IPS-11a (cell line): ENCODE results near the gene GRPR.

Experiments used
- H3K4me3 ChIP-seq: one replicate; pipeline ENCODE4 v1.5.1; 2013; ENCODE audit warnings: low read depth, low read length, control low read depth

GRPR gene

DNA sequence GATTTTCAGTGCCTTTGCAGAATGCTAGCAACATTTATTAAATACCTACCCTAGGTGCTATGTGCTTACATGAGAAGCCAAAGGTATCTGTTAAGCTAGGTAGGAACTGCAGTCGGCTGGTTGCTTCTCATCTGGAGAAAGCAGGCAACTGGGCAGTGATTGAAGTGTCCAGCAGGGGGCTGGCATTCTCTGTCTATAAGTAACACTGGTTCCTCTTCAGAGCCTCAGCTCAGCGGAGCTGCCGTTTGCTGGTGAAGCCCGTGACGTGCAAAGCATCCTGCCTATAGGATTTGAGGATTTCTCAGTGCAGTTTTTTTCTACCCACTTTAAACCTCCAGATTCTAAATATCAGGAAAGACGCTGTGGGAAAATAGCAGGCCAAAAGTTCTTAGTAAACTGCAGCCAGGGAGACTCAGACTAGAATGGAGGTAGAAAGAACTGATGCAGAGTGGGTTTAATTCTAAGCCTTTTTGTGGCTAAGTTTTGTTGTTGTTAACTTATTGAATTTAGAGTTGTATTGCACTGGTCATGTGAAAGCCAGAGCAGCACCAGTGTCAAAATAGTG, at the start of gene GRPR:
GRPR (plus strand) TSS at position 344 of the 565 bp plus-strand sequence. CDS start 389 bp downstream, outside the sequence.
- peak within 1 kb of the TSS; percentile 69 for H3K4me3 ChIP-seq

DNA sequence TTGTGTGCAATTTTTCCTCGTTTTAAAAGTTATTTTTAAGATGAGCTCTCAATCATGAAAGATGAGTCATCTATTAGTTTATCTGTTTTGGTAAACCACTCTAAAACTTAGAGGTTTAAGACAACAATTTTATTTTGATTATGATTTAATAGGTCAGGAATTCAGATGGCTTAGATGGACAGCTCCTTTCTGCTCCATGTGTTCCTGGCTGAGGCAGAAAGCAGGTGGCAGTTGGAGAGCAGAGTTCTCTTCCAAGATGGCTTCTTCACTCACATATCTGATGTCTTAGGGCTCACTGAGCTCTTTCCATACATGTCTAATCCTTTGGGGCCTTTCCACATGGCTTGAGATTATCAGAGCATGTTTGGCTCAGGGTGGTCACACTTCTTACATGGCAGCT, 48.3 kb upstream of the GRPR start:
- no peak overlapping the region for H3K4me3 ChIP-seq

DNA sequence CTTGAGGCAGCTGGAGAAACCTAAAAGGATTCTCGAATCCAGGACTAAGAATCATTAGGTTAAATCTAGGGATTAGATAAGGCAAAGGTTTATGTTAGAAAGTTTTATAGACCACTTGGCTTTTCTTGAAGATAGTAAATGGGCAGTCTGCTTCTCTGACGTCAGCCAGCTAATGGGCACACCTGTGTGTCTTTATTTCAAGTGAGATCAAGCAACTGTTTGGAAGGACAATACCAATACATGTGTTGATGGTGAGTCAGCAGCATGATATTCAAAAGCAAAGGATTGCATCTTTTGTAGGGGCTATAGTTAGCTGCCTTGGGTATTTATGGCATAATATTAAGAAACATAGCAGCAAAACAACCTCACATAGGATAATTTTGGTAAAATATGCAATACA, 46.5 kb upstream of the GRPR start:
- no peak overlapping the region for H3K4me3 ChIP-seq

DNA sequence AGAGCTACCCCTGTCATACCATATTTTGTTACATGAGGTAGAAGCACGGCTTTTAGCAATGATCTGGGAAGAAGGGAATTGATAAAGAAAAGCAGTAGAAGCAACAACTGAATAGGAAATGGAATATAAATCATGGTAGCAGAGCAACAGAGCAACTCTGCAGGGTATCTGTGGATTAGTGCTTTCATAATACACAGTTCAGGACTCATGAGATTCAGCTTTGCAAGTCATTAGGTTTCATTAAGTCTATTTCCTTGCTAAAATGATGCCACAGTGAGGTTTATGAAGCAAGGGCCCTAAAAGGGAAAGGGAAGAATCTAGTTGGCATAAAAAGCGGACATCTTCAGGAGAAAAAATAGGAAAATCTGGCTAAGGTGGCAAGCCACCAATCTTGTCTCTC, 45.6 kb upstream of the GRPR start:
- H3K4me3 ChIP-seq = no peak overlapping the region

DNA sequence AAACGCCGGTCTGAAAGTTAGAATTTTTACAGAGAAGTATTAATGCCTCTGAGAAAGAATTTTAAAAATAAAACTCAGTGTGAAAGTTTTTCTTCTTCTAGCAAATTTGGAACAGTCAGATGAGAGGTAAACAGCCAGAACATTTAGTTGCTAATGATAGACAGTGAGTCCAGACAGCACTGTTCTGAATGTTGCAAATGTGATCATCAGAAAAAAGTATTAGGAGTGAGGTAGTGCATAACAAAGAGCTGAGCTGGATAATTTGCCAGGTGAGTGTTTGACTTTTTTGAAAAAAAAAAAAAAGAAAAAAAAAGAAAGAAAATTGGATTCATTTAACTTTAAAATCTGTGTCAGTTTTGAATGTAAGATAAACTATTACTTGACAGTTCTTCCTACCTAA, 42.0 kb upstream of the GRPR start:
- no peak overlapping the region for H3K4me3 ChIP-seq

DNA sequence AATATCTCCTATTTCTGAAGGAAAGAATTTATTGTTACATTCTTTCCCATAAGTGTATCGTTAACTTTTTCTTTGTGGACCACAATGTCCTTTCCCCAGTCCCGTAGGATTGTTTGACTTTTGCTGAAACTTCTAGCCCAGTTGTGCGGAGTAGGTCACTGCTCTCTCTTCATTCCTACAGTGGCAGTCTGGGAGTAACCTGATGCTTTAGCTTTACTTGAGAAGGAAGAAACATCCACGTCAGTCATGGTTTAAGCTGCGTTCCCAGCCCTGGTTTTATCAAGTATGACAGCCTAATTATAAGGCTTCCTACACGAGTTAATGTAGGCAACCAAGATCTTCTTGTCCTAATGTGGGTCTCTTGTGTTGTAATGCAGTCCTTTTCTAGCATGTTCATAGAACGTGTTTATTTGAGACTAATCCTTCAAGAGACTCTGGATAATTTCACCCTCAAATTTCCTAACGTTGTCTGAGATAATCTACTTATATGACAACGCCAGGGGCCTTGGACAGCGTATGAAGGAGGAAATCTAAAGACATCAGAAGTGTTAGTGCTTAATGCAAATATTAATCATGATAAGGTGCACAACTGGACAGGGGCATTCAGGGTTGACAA, 40.8 kb upstream of the GRPR start:
- no peak overlapping the region for H3K4me3 ChIP-seq

DNA sequence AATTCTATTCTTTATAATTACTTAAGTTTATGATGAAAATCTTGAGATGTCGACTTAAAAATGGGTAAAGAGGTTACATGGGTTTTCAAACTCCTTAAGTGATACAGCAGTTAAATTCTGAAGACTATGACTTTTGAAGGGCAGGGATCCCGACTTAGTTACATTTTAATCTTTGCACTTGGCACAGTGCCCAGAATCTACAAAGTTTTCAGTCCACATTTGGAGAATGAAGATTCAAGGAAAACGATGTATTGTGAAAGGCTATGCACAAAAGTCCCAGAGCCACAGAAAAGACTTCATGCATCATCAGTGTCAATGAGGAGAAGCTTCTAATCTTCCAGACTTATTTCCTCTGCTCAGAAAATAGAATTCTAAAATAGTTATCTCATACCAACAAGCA, 36.3 kb upstream of the GRPR start:
- H3K4me3 ChIP-seq = no peak overlapping the region

DNA sequence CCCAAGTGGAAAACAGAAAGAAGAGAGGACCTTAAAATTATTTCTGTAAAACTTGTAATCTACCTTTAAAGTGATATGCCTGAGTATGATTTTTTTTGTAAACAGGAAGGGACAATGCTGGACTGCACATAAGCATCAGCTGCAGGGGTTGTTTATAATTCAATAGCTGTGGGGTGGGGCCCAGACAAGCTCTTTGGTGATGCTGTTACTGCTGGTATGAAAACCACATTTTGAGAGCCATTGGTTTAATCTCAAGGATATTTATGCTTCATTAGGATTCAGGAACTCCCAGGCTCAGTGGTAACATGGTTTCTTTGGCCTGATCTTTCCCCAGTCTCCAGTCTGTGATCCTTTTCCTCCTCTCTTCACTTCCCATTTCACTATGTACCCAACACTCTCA, 34.3 kb upstream of the GRPR start:
- H3K4me3 ChIP-seq = no peak overlapping the region

DNA sequence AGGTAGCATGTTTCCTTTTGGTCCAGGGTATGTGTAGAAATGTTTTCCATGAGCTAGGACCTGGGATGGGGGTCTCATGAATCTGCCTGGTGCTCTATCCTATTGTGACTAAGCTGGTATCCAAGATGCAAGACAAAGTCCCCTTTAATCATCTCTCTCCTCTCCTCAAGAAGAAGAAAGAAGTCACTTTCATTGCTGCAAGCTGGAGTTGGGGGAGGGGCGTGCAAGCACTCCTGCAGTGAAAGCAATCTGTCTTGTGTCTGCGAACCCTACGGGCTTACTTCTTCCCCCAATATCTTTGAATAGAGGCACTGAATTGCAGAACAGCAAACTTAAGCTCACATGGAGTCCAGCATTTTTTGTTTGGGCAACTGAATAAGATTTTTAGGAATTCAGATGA, 27.2 kb upstream of the GRPR start:
- no peak overlapping the region for H3K4me3 ChIP-seq

DNA sequence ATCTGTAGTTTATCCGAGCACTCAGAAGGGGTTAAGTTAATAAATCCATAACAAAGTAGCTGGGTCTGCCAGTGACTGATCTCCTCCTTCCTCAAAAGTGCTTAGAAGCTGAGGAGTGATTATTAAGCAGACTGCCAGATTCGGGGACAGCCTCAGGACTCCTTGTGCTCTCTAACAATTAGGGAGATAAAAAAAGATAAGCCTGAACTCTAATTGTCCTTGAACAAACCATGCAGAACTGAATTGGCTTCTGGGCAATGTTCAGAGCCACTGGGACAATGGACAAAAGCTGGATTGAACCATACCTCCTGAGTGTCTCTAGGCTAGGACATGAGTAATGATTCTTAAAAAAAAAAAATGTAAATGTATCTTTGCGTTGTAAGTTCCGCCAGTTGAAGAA, 22.7 kb upstream of the GRPR start:
- H3K4me3 ChIP-seq = no peak overlapping the region

DNA sequence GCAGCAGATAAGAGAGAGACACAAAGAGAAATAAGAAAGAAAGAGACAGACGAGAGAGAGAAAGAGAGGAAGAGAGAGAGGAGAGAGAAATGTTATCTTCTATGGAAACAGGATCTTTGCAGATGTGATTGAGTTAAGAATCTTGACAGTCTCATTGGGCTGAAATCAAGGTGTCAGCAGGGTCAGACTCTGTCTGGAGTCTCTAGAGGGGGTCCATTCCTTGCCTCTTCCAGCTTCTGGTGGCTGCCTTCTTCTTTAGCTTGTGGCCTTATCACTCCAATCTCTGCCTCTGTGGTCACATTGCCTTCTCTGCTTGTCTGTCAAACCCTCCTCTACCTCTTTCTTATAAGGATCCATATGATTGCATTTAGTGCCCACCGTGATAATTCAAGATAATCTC, 21.8 kb upstream of the GRPR start:
- no peak overlapping the region for H3K4me3 ChIP-seq

DNA sequence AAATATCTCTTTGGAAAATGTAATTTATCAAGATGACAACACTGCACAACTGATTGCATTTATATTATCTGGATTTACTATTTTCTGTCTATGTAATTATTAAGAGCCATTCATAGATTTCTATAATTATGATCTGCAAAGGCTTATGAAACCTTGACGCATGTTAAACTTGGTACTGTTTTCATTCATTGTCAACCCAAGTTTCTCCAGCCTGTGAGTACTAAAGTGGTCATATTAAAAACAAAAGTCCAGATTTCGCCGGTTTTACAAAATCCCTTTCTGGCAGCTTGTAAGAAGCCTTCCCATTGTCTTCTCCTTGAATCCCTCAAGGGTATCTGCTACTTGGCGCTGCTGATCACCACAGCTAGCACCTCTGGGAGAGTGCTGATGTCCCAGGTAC, 19.7 kb upstream of the GRPR start:
- H3K4me3 ChIP-seq = no peak overlapping the region

DNA sequence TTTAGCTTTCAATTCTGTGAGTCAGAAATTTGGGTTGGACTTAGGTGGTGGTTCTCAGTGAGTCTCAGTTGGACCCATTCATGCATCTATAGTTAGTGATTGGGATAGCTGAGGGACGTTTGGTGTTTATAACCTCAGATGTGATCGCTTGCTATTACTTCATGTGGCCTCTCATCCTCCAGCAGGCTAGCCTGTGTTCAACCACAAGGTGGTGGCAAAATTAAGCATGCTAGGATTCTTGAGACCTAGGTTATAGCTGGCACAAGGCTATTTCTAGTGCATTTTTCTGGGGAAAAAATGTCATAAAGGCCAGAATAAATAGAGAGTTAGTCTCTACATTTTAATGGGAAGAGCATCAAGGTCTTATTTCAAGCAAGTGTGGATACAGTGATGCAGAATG, 10.9 kb upstream of the GRPR start:
- no peak overlapping the region for H3K4me3 ChIP-seq

DNA sequence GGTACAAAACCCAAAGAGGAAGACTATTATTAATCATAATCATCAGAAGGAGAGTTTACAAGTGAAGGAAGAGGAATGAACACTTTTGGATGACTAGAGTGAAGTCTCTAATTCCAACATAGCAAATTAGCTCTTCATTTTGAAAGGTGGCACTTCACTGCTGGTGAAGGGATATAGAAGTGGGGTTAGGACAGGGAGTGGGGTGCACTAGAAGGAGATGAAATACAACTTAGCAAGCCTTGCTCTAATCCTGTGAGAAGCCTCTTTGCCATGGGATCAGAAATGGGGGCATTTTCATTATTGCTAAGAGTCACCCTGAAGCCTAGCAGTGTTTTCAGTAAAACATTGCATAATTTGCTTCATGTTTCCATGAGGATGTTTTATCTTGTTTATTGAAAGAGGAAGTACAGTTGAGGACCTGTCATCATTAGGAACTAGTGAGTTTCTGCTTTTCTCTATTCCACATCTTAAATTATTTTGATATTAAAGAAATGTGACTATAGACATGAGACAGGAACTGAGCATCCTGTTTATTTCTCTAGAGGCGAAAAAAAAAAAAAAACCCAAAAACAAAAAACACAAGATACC, 9.3 kb upstream of the GRPR start:
- no peak overlapping the region for H3K4me3 ChIP-seq

DNA sequence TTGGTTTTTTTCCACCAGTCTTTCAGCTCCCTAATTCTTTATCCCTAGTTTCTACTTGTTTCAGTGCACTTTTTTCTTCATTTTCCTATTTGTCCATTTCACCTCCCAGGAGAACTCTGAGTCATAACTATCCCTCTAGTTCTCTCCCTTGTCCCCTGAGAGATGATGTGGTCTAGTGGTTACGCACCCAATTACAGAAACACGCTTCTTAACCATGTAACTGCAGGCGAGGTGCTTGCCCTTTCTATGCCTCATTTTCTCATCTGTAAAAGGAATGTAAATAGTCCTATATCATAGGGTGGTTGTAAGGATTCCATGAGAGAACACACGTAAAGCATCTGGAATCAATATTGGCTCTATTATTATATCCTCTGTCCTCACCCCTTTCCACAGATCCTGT, 8.8 kb upstream of the GRPR start:
- no peak overlapping the region for H3K4me3 ChIP-seq

DNA sequence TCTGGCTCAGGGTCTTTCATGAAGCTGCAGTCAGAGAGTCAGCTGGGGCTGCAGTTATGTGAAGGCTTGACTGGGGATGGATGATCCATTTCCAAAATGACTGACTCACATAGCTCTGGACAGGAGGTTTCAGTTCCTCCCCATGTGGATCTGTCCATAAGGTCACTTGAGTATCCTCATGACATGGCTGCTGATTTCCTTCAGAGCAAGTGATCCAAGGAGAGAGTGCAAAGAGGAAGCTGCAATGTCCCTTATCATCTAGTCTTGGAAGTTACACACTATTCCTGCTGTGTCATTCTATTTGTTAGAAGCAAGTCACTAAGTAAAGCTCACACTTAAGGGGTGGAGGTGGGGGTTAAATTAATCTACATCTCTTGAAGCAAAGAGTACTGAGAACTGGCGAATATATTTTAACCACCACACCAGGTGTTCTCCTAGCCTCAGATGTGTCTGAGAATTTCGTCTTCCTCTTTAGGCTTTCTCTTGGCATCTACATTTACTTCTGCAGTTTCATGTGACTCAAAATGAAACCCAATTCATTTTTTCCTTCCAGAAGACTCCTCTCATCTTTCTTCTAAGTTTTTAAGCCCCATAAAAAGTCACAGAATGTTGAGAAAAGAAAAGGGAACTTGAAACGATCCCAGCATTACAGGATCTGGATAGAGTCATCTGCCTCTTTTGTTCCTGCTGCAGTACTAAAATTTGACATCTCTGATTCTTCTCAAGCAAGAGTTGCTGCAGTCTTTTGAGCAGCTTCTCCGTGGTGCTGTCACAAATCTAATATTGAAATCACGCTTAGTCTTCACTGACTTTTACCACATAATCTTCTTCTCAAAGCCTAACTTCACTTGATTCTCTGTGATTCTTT, 3.8 kb upstream of the GRPR start:
- no peak overlapping the region for H3K4me3 ChIP-seq

DNA sequence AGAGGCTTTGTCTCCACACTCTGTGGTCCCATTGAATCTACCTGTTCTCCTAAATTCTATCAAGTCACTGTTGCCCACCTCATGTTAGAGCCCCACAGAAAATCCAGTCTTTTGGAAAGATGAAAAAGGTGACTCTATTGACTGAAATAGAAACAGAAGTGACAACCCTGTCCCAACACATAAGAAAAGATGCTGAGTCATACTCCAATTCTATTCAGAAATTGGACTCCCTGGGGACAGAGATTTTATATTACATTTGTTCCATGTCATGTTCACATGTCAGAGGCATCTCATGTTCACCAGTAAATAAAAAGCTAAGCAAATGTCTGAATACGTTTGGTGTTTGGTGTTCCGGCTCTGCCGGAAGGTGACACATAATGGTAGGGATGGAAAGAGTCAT, 2.9 kb upstream of the GRPR start:
- H3K4me3 ChIP-seq = no peak overlapping the region

DNA sequence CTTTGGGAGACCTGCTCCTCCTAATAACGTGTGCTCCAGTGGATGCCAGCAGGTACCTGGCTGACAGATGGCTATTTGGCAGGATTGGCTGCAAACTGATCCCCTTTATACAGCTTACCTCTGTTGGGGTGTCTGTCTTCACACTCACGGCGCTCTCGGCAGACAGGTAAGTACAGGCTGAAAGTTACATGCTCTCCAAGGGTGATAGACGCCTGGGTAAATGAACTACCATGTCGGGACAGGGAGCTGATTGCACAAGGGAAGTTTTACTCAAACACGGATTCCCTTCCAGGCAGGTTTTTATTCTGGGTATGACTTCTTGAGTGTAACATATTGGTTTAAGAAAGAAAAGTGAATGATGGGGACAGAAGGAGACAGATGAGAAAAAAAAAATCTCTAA, 836 bp downstream of the GRPR start:
- peak overlapping the region; percentile 69 for H3K4me3 ChIP-seq

DNA sequence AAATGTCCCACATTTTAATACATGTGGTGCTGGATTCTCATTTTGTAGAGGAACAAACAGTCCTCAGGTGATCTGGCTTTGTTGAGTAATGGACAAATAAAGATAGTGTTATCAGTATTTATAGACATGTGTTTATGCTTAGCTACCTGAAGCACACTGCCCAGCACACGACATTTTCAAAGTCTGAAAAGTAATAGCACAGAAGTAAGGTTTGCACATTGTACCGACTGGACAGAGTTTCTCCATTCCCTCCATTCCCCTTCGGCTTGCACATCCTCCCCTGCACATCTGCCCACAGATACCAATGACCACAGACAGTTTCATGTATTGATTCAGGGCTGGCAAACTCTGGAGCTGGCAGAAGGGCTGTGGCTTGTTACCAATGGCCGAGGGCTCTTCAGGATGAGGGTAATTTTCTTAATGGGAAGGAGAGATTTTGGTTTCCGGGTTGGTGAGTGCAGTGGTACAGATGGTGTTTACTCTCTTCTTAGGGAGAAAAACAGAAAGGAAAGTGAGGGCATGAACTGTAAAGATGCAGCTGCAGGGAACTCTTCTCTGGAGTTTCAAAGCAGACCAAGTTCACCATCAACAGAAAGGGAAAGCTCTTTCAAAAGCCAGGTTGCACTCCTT, 2.3 kb downstream of the GRPR start:
- peak overlapping the region; percentile 69 for H3K4me3 ChIP-seq

DNA sequence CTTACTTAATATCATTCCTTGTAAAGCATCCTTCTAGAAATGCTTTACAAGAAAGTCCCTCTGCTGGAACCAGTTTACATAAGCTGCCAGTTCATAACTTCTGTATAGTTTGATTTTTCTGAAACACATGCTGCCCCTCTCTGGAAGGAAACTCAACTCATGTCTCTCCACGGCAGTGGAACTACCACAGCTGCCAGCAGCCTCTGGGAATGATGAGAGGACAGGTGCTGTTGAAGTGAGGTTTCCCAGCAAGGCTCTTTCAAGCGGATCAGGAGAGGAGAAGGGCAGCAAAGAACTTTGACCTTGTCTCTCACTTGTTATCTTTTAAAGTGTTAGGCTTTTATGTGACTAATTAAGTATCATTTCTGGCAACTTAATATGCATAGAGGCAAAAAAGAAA, 7.3 kb downstream of the GRPR start:
- no peak overlapping the region for H3K4me3 ChIP-seq

DNA sequence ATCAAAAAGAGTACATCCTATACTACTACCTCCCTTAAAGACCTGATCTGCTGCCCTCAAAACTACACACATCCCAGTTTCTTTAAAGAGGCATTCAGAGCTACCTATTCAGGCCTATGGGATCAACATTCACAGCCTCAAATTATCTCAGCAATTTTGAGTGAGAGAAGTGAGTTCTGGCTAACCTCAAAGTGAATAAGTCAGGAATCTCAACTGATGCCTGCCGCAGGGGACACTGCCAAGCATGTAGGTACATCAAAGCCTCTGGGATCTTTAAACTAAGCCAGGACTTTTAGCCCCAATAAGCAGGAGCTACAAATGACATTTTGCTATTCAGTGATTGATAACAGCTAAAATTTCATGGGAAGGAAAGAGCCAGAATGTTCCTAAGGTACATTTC, 11.6 kb downstream of the GRPR start:
- H3K4me3 ChIP-seq = no peak overlapping the region

DNA sequence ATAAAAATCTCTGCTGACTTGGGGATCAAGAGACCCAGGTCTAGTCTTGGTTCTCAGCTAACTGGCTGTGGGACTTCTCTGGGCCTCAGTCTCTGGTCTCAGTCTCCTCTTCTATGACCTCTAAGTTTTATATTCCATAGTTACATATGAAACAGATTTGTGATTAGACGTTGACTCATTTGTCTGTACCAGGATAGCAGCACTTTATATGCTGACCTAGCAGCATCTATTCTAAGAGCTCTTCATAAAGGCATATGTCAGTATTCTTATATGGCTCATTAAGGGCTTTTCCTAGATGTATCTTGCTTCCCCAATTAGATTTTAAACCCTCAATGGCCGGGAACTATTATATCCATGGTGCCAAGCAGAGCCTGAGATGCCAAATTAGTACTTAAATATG, 12.7 kb downstream of the GRPR start:
- H3K4me3 ChIP-seq = no peak overlapping the region
